ENCODE measurements around the gene WDR20.

WDR20 gene

DNA sequence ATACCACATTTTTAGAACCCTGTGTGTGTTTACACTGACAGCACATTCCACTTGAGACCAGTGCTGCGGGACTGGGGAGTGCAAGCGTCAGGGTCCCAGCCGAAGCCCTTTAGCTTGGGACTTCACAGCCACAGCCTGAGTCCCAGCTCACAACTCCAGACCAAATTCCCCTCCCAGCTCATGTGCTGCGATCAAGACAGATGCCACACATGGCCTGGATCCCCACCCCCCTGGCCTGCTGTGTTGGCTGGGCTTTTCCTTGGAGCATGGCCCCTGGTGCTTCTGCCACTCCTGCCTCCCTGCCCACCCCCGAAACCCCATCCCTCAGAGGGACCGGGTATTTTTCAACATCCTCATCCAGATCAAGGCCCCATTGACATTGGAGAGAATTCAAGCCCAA, 63.7 kb downstream of the WDR20 start:
- Histone ChIP-seq H3K9me3 (ENCODE audit: insufficient read depth, low read length) (no peaks in the 10 kb centered on the region), H3K27ac (ENCODE audit: low read depth, low read length) (no peak overlapping the region), H3K4me3 (ENCODE audit: insufficient read depth, low read length, poor library complexity, severe bottlenecking) (no peak overlapping the region), H3K4me2 (ENCODE audit: low read depth, low read length, poor library complexity, severe bottlenecking) (no peak overlapping the region), H3K36me3 (ENCODE audit: low read length) (no peaks in the 10 kb centered on the region), H3K9ac (ENCODE audit: low read length) (no peak overlapping the region), H2AFZ (ENCODE audit: low read depth, low read length, severe bottlenecking) (no peak overlapping the region), H3K9me2 (replicated peaks; ENCODE audit: insufficient read depth, low read length) (no peaks in the 10 kb centered on the region), H4K20me1 (ENCODE audit: low read depth, low read length) (no peaks in the 10 kb centered on the region), H3F3A (ENCODE audit: insufficient read depth) (no peaks in the 10 kb centered on the region), H3K27me3 (ENCODE audit: low read length) (no peaks in the 10 kb centered on the region), H3K79me2 (ENCODE audit: insufficient read depth, low read length) (peaks cover 15% of the 10 kb centered on the region)
- TF ChIP-seq, protein P1, sequence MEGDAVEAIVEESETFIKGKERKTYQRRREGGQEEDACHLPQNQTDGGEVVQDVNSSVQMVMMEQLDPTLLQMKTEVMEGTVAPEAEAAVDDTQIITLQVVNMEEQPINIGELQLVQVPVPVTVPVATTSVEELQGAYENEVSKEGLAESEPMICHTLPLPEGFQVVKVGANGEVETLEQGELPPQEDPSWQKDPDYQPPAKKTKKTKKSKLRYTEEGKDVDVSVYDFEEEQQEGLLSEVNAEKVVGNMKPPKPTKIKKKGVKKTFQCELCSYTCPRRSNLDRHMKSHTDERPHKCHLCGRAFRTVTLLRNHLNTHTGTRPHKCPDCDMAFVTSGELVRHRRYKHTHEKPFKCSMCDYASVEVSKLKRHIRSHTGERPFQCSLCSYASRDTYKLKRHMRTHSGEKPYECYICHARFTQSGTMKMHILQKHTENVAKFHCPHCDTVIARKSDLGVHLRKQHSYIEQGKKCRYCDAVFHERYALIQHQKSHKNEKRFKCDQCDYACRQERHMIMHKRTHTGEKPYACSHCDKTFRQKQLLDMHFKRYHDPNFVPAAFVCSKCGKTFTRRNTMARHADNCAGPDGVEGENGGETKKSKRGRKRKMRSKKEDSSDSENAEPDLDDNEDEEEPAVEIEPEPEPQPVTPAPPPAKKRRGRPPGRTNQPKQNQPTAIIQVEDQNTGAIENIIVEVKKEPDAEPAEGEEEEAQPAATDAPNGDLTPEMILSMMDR (IDR thresholded peaks at IDR 0.05; ENCODE audit: insufficient read depth, low read length, poor library complexity, severe bottlenecking), result no peak
- TF ChIP-seq EZH2phosphoT487 (conservative IDR thresholded peaks at IDR 0.05; ENCODE audit: low read length), result no peak

DNA sequence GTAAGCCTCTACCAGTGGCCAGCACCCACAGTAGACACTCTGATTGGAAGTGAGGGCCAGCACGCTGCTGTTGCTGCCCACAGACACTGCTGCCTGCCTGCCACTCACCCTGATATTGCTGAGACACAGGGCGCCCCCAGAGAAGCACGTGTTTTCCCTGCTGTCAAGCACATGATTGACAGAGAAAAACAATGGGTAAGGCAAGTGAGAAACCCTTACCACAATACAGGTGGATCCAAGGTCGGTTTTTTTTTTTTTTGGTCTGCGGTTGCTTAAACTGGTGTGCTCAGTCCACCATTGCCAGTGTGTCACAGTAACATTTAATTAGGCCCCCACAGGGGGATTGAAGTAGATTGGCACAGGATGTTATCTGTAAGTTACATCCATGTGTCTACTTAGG, 65.9 kb downstream of the WDR20 start:
- Histone ChIP-seq H3K9me3 (ENCODE audit: insufficient read depth, low read length) (no peaks in the 10 kb centered on the region), H3K36me3 (ENCODE audit: low read length) (no peaks in the 10 kb centered on the region), H3K4me3 (ENCODE audit: insufficient read depth, low read length, poor library complexity, severe bottlenecking) (no peak overlapping the region), H2AFZ (ENCODE audit: low read depth, low read length, severe bottlenecking) (no peak overlapping the region), H3K9ac (ENCODE audit: low read length) (no peak overlapping the region), H3K9me2 (replicated peaks; ENCODE audit: insufficient read depth, low read length) (no peaks in the 10 kb centered on the region), H3K27me3 (ENCODE audit: low read length) (no peaks in the 10 kb centered on the region), H4K20me1 (ENCODE audit: low read depth, low read length) (no peaks in the 10 kb centered on the region), H3K79me2 (ENCODE audit: insufficient read depth, low read length) (peaks cover 15% of the 10 kb centered on the region), H3K27ac (ENCODE audit: low read depth, low read length) (no peak overlapping the region), H3K4me2 (ENCODE audit: low read depth, low read length, poor library complexity, severe bottlenecking) (no peak overlapping the region), H3F3A (ENCODE audit: insufficient read depth) (no peaks in the 10 kb centered on the region)
- TF ChIP-seq, protein P1 (IDR thresholded peaks at IDR 0.05; ENCODE audit: insufficient read depth, low read length, poor library complexity, severe bottlenecking), result no peak
- TF ChIP-seq EZH2phosphoT487 (conservative IDR thresholded peaks at IDR 0.05; ENCODE audit: low read length), result no peak

DNA sequence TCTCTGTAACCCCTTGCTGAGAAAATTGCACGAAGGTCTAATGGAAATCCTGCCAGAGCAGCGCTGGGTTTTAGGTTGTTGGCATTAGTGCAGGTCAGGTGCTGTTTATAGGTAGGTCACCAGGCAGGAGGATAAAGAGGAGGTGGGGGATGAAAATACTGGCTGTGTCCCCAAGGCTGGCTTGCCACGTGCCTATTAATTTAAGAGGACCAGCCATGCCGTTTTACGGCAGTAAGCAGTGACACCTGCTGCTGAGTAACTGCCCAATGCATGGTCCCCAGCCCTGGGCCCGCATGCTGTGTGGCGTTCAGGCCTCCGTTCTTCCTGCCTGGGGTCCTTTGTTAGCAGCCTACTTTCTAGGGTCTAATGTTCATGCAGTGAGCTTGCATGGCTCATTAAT, 67.2 kb downstream of the WDR20 start:
- H3K4me2 ChIP-seq (ENCODE audit: low read depth, low read length, poor library complexity, severe bottlenecking), result no peak overlapping the region
- H3K79me2 ChIP-seq (ENCODE audit: insufficient read depth, low read length), result peaks cover 9% of the 10 kb centered on the region
- no peaks in the 10 kb centered on the region for H4K20me1 ChIP-seq (ENCODE audit: low read depth, low read length)
- TF ChIP-seq EZH2phosphoT487 (conservative IDR thresholded peaks at IDR 0.05; ENCODE audit: low read length), result no peak
- TF ChIP-seq, protein P1 (IDR thresholded peaks at IDR 0.05; ENCODE audit: insufficient read depth, low read length, poor library complexity, severe bottlenecking), result no peak
- H3K9me3 ChIP-seq (ENCODE audit: insufficient read depth, low read length), result no peaks in the 10 kb centered on the region
- no peaks in the 10 kb centered on the region for H3K36me3 ChIP-seq (ENCODE audit: low read length)
- no peak overlapping the region for H2AFZ ChIP-seq (ENCODE audit: low read depth, low read length, severe bottlenecking)
- no peak overlapping the region for H3K4me3 ChIP-seq (ENCODE audit: insufficient read depth, low read length, poor library complexity, severe bottlenecking)
- no peak overlapping the region for H3K27ac ChIP-seq (ENCODE audit: low read depth, low read length)
- no peak overlapping the region for H3K9ac ChIP-seq (ENCODE audit: low read length)
- H3K9me2 ChIP-seq (replicated peaks; ENCODE audit: insufficient read depth, low read length), result no peaks in the 10 kb centered on the region
- no peaks in the 10 kb centered on the region for H3F3A ChIP-seq (ENCODE audit: insufficient read depth)
- no peaks in the 10 kb centered on the region for H3K27me3 ChIP-seq (ENCODE audit: low read length)
